RWPE2 (cell line): ENCODE data around the gene PIK3R1.
"Not testable (repeated sequence)": the region's sequence is repeated elsewhere in the genome, so short reads cannot be mapped to it uniquely, and the experiment has no call there.

Experiments used
- ATAC-seq: fragments of 200-7000 bp; cut with Tn5 transposase; 3 replicates; pipeline ENCODE4 v1.9.1; 2021; ENCODE audit warnings: low read depth
- DNase-seq: peaks from one replicate; pipeline ENCODE4 v3.0.0-alpha.2; 2020; ENCODE audit warnings: low spot score
- H3K27ac ChIP-seq: fragments of 450-650 bp; 2 replicates; pipeline ENCODE4 v1.5.1; 2017; ENCODE audit warnings: mild to moderate bottlenecking; ENCODE audit not compliant: poor library complexity, severe bottlenecking
- H3K27me3 ChIP-seq: fragments of 250-450 bp; sonication (Bioruptor Pico); 2 replicates; pipeline ENCODE4 v1.5.1; 2021; ENCODE audit warnings: mild to moderate bottlenecking, moderate library complexity; ENCODE audit not compliant: insufficient read depth, poor library complexity, severe bottlenecking
- H3K36me3 ChIP-seq: fragments of 250-450 bp; sonication (Bioruptor Pico); 2 replicates; pipeline ENCODE4 v1.5.1; 2020; ENCODE audit warnings: low read depth, mild to moderate bottlenecking, moderate library complexity
- H3K4me1 ChIP-seq: fragments of 250-450 bp; sonication (Bioruptor Pico); 2 replicates; pipeline ENCODE4 v1.5.1; 2021; ENCODE audit warnings: mild to moderate bottlenecking, moderate library complexity; ENCODE audit not compliant: insufficient read depth, poor library complexity, severe bottlenecking
- H3K4me3 ChIP-seq: fragments of 250-450 bp; sonication (Bioruptor Pico); 2 replicates; pipeline ENCODE4 v1.5.1; 2021; ENCODE audit warnings: mild to moderate bottlenecking, moderate library complexity; ENCODE audit not compliant: severe bottlenecking
- H3K9me3 ChIP-seq: fragments of 250-450 bp; sonication (Bioruptor Pico); 2 replicates; pipeline ENCODE4 v1.5.1; 2021; ENCODE audit warnings: mild to moderate bottlenecking, moderate library complexity; ENCODE audit not compliant: severe bottlenecking
- CTCF ChIP-seq: fragments of 450-650 bp; IDR thresholded peaks from one replicate; pipeline ENCODE4 v1.5.1; 2017; ENCODE audit warnings: mild to moderate bottlenecking, moderate library complexity; ENCODE audit not compliant: poor library complexity, severe bottlenecking

PIK3R1 gene

GRCh38 chr5:68200288-68200687, 15.3 kb upstream of the PIK3R1 start:
- H3K27ac ChIP-seq, result no peak overlapping the region
- no peaks in the 10 kb centered on the region for H3K27me3 ChIP-seq
- no peaks in the 10 kb centered on the region for H3K36me3 ChIP-seq
- H3K9me3 ChIP-seq, result no peaks in the 10 kb centered on the region
- H3K4me1 ChIP-seq, result no peaks in the 10 kb centered on the region
- ATAC-seq, result no peak
- TF ChIP-seq CTCF, result no peak
- no peak for DNase-seq
- no peak overlapping the region for H3K4me3 ChIP-seq

GRCh38 chr5:68210654-68211053, 4.9 kb upstream of the PIK3R1 start:
- ATAC-seq, H3K36me3 ChIP-seq, H3K4me3 ChIP-seq, H3K27ac ChIP-seq, H3K9me3 ChIP-seq, H3K4me1 ChIP-seq, H3K27me3 ChIP-seq, DNase-seq: not testable (repeated sequence)

- no peak for DNase-seq
- 0 out of 2 replicates have a peak, but pooled peaks cover 10% of the 10 kb centered on the region for H3K36me3 ChIP-seq
- H3K4me1 ChIP-seq, result peaks cover 12% of the 10 kb centered on the region
- peak overlapping the region; percentile 61 for H3K4me3 ChIP-seq
- ATAC-seq, result no peak
- no peaks in the 10 kb centered on the region for H3K9me3 ChIP-seq
- H3K27ac ChIP-seq, result peak overlapping the region; percentile 82
- TF ChIP-seq CTCF, result no peak
- no peaks in the 10 kb centered on the region for H3K27me3 ChIP-seq
Observed at GRCh38 chr5:68214482-68215207, 911 bp upstream of the PIK3R1 start.

GRCh38 chr5:68215898-68216244, 315 bp downstream of the PIK3R1 start:
- Histone ChIP-seq H3K9me3 (no peaks in the 10 kb centered on the region), H3K4me1 (peaks cover 12% of the 10 kb centered on the region), H3K36me3 (peaks cover 22% of the 10 kb centered on the region), H3K4me3 (peak overlapping the region; percentile 61), H3K27me3 (no peaks in the 10 kb centered on the region), H3K27ac (peak overlapping the region; percentile 82)
- no peak for TF ChIP-seq CTCF
- DNase-seq (no peak), ATAC-seq (peak; percentile 43)

- Histone ChIP-seq H3K4me3 (peak overlapping the region; percentile 61), H3K27ac (peak overlapping the region; percentile 82), H3K27me3 (no peaks in the 10 kb centered on the region), H3K9me3 (peaks cover 2% of the 10 kb centered on the region), H3K36me3 (peaks cover 28% of the 10 kb centered on the region), H3K4me1 (peaks cover 12% of the 10 kb centered on the region)
- DNase-seq, result no peak
- ATAC-seq, result peak; percentile 6; the same call in 2 of the 3 replicates
- TF ChIP-seq CTCF, result no peak
Observed at GRCh38 chr5:68216245-68217046, 890 bp downstream of the PIK3R1 start.
